ENCODE measurements around the gene ADGRA1.

DNA sequence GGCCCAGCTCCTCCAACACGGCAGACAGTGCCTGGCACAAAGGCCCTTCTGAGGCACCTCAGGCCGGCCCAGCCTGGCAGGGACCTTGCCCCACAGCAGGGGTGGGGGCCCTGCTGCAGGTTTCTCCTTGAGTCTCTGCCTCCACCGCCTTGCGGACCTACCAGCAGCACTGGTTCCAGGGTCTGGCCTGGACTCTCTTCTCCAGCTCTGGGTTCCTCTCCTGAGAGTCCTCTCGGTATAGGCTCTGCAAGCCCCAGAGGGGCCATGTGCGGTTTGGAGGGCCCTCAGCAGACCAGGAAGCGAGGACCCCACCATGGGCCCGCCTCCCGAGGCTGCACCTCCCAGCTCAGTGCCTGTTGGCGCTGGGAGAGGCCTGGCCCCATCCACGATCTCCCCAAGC is 38.1 kb upstream of the ADGRA1 start:
- TF ChIP-seq EZH2phosphoT487 (conservative IDR thresholded peaks at IDR 0.05; ENCODE audit: low read length), result no peak
- TF ChIP-seq, protein P1, sequence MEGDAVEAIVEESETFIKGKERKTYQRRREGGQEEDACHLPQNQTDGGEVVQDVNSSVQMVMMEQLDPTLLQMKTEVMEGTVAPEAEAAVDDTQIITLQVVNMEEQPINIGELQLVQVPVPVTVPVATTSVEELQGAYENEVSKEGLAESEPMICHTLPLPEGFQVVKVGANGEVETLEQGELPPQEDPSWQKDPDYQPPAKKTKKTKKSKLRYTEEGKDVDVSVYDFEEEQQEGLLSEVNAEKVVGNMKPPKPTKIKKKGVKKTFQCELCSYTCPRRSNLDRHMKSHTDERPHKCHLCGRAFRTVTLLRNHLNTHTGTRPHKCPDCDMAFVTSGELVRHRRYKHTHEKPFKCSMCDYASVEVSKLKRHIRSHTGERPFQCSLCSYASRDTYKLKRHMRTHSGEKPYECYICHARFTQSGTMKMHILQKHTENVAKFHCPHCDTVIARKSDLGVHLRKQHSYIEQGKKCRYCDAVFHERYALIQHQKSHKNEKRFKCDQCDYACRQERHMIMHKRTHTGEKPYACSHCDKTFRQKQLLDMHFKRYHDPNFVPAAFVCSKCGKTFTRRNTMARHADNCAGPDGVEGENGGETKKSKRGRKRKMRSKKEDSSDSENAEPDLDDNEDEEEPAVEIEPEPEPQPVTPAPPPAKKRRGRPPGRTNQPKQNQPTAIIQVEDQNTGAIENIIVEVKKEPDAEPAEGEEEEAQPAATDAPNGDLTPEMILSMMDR (IDR thresholded peaks at IDR 0.05; ENCODE audit: insufficient read depth, low read length, poor library complexity, severe bottlenecking), result no peak
